Activated CD8-positive, alpha-beta memory T cell treated with anti-CD3 and anti-CD28 coated beads, Interleukin-2, amount 50 U/mL, for 48 hours (primary cell): ENCODE measurements around the gene MTSS2.

Source experiments
- DNase-seq: peaks from one replicate; pipeline ENCODE4 v3.0.0-alpha.2; 2020

The MTSS2 gene

DNA sequence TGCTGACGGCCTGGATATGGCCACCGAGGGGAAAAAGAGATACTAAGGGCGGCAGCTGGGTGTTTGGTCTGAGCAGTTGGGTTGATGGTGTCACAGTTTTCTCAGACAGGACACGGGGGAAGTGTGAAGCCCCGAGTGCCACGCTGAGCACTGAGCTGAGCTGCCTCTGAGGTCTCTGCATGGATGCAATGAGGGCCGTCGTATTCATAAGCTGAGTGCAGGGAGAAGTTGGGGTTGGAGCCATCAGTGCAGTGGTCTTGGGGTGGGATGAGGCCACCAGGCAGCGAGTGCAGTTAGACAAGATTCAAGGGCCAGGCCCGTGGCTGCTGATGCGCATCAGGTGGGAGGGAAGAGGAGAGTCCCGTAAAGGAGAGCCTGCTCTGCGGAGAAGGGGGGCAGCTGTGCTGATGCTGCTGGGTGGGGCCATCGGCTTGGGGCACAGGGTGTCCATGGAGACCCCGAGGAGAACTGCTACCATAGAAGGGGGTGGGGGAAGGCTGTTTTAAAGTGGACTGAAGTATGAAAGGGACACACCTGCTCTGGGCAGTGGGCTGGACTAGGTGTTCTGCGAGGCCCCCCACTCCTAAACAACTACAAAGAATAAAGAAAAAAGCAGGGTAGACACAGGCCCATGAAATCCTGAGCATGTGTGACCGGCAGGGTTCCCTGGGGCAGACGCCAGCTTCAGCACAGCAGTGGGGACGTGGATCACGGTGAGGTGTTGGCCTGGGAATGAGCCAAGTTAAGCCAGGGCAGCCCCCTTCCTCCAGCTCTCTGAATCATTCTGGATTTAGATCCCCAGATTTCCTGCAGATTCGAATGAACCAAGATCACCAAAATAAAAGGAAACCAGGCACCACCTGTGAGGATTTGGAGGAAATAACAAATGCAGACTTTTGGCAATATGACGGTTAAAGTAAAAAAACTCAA, 19.8 kb downstream of the MTSS2 start:
- no peak for DNase-seq

DNA sequence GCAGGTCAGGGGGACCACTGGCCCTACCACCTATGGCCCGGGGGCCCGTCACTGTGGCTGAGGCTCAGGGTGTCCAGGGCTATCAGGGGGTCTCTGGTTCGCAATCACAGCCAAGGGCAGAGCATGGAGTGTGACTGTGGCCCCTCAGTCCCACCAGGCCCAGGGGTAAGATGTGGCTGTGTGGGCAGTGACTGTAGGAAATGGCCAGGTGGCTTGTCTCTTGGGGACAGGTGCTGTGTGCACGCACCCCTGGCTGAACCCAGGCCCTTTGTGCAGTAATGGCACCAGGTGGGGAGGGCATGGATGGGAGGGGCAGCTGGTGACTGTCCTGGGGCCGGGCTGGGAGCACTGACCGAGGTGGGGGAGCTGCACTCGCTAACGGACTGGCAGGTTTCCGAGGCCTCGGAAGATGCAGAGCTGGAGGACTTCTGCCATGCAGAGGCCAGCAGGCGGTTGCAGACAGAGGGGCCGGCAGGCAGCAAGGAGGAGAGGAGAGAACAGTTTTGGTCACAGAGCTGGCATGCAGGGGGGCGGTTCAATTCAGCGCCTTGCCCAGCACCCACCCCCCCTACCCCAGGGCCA, 20.6 kb downstream of the MTSS2 start:
- no peak for DNase-seq

DNA sequence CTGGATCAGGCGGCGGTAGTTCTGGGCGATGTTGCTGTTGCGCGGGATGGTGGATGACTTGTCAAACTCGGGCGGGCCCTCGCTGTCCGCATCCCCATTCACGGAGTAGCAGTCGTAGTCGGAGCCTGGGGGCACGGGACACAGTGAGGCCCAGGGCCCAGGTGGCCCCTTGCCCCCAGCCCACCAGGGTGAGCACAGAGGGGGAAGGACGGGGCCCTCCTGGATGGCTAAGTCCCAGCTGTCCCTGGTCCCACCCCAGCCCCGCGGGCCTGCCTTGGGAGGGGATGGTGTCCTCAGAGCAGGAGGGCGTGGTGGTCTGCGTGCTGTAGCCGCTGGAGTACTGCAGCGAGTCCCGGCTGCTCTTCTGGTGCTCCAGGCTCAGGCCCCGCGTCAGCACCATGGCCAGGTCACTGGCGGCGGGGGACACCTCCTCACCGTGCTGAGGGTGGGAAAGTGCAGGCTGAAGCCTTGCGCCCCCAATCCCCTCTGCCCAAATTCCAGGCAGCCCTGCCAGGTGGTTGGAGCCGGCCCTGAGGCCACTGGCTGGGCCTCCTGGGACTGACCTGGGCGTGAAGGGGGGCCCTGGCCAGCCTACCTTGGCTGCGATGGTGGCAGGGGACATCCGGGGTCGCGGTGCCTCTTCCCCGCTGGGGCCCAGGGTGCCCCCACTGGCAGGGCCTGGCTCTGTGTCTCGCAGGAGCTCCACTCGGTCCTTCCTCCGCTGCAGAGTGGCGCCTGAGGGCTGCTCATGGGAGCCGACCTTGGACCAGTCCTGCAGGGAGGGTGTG, 21.3 kb downstream of the MTSS2 start:
- no peak for DNase-seq

DNA sequence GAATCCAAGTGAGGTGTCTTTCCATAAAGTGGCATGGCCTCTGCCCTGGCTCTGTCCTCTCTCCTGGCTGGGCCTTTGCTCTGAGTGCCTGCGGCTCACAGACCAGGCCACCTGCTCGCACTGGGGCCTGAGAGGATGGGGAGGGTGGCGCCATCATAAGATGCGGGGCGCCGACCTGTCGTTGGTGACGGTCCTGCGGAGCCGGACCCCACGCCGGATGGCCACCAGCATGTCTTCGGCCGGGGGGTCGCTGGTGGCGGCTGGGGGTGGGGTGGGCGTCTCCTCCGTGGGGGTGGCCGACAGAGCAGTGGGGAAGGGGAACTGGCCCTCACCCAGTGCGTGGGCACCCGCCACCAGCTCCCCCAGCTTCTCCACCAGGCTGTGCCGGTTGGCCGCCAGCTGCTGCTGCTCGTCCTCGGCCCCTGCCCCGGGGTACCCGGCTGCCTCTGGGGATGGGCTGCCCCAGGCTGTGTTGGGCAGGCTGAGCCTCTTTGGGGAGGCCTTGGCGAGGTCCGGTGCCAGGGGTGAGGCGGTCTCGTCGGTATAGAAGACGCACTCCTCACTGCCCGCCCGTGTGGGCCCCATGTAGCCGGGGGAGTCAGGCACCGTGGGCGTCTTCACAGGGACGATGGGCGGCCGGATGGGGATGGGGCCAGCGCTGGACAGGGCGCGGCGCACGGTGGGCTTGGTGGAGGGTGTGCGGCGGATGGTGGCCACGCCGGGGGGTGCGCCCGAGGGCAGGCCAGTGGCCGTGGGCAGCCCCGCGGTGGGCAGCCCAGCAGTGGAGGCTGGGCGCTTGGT, 22.1 kb downstream of the MTSS2 start:
- no peak for DNase-seq

DNA sequence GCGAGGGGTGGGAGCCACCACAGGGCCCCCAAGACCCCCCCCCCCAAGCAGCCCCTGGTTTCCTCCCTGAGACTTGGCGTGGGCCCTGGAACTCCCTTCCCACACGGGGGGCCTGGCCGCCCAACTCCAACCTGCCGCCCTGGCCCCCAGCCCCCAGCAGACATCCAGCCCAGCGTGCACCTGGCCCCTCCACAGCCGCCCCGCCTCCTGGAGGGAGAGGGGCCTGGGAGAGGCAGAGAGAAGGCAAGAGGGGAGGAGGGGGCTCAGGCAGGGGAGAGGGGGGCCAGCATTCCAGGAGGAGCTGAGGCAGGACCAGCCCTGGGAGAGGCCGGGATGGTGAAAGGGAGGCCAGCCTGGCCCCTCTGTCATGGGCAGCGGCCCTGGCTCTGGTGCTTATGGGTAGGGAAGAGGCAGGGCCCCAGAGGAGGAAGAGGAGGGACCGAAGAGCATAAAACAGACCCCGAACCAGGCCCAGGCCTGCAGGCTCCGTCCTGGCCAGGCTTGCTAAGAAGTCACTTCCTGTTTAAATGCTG, 22.8 kb downstream of the MTSS2 start:
- no peak for DNase-seq

DNA sequence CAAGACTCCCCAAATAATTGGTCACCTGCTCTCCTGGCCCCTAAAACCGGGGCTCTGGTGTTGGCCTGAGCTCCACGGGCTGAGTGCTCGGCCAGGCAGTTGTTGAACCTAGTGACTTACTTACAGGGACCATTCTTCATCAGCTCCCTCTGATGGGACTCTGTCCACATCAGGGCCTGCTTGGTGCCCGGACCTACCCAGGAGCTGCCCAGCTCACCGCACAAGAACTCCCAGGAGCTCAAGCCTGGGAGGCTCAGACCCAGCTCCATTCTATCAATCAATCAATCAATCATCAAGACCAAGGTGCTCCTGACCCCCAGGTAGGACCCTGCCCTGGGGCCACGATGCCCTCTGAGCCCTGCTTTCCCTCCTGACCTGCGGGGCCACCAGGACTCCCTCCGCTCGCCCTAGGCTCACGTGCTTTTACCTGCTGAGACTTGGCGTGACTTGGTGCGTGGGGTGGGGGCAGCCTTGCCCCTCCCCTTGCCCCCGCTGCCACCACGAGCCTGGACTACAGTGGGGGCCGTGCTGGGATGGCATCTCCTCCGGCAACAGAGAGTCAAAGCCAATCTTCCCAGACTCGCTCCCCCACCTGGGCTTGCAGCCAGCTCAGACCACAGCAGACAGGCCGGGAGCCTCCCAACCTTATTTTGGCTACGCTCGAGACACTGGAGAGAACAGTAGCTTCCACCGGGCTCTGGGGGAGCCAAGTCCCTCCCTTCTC, 23.8 kb downstream of the MTSS2 start:
- DNase-seq, result no peak

DNA sequence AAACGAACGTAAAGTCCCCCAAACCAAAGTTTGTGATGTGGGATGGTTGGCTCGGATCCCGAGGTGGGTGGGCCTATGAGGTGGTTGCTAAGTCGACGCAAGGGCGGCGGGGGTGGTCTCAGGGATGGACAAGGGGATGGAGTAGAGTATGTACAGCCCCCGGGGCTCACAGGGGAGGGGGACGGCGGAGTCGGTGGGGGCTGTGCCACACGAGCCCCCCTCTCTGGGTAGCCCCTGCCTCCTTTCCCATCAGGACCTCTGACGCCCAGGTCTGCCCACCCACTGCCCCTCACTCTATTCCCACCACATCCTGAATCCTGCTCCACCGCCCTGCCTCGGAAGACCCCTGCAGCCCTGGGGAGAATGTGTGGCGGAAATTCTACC, 24.3 kb downstream of the MTSS2 start:
- DNase-seq, result no peak

DNA sequence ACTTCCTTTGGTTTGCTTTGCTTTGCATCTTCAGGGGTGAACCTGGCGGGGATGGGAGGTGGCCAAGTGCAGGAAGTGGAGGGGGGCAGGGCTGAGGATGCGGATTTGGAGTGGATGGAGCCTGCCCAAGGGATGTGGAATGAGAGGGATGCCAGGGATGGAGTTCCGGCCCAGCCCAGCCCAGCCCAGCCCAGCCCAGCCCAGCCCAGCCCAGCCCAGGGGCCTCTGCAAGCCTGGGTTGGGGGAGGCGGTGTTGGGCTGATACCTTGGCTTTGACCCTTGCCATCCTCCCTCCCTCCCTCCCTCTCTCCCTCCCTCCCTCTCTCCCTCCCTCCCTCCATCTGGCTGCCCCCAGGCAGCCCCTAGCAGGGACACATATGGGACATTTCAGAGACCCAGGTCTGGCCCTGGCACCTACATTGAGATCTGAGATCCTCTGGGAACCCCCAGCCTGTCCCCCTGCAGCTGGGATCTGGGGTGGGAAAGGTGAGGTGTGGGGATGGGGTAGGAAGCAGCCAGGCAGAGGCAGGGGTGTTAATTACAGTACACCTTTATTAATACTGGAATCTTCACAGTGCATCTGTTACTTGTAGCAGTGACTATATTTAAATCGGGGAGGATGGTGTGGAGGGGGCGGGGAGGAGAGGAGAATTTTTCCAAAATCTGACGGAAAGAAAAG, 25.0 kb downstream of the MTSS2 start:
- DNase-seq, result no peak

DNA sequence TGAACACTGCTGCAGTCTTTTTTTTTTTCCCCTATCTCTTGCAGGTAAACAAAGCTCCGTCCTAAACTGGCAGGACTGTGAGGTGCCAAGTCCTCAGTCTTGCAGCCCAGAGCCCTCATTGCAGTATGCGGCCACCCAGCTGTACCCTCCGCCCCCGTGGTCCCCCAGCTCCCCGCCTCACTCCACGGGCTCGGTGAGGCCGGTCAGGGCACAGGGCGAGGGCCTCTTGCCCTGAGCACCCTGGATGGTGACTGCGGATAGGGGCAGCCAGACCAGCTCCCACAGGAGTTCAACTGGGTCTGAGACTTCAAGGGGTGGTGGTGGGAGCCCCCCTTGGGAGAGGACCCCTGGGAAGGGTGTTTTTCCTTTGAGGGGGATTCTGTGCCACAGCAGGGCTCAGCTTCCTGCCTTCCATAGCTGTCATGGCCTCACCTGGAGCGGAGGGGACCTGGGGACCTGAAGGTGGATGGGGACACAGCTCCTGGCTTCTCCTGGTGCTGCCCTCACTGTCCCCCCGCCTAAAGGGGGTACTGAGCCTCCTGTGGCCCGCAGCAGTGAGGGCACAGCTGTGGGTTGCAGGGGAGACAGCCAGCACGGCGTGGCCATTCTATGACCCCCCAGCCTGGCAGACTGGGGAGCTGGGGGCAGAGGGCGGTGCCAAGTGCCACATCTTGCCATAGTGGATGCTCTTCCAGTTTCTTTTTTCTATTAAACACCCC, 25.7 kb downstream of the MTSS2 start:
- DNase-seq, result no peak

DNA sequence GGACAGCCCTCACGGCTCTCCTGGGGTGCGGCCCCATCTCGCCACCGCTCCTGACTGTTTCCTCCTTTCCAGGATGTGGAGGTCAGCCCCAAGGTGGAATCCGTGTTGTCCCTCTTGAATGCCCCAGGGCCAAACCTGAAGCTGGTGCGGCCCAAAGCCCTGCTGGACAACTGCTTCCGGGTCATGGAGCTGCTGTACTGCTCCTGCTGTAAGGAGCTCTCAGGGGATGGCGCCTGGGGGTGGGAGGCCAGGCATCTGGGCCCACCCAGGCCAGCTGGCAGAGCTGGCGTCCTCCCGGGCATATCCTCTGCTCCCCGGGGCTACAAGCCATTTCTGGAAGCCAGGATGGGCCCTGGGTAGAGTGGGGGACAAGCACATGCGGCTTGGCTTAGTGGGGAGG, 26.3 kb downstream of the MTSS2 start:
- no peak for DNase-seq

DNA sequence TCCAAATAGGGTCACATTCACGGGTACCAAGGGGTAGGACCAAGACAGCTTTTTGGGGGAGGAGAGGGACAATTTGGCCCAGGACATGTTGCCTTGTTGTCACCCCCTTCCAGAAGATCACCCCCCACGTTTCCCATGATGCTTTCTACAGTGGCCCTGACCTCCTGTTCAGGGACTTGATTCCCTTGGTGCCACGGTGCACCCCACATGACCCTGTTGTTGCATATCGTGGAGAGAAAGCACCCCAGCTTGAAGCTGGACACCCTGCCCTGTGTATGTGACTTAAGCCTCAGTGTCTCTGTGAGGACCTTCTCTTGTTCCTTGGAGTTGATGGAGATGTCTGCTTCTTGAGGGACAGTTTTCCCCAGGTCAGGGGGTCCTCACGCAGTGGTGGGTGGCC, 26.9 kb downstream of the MTSS2 start:
- no peak for DNase-seq

DNA sequence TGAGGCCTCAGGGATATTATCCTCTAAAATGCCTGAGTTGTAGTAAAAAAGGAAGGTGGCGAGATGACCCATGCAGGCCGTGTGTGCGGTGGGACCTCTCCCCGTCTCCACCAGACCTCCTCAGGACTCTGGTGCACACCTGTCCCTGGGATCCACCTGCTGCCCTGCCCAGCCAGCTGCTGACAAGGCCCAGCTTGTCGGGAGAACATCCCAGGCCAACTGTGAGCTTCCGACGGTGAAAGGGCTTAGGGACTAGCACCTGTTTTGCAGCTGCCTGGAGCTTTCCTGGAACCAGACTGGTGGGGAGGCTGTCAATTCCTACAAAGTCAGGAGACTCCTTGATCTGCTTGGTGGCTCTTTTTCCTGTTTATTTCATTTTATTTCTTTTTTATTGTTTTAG, 27.9 kb downstream of the MTSS2 start:
- DNase-seq, result no peak

DNA sequence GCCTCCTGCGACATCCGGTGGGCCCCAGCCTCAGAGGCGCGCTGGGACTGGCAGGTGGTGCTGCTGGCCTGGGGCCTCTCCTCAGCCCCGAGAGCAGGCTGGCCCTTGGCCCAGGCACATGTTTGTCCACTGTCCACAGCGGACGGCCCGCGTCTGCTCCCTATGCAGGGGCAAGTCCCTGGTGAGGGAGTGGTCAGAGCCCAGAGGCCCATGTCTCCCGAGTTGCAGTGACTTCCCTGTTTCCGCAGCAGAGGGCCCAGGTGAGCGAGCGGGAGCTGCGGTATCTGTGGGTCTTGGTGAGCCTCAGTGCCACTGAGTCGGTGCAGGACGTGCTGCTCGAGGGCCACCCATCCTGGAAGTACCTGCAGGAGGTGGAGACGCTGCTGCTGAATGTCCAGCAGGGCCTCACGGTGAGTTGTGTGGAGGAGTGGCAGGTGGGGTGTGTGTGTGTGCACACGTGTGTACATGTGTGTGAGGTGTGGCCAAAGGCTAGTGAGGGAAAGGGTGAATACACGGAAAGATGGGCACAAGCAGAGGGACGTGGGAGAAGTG, 29.1 kb downstream of the MTSS2 start:
- DNase-seq, result no peak

DNA sequence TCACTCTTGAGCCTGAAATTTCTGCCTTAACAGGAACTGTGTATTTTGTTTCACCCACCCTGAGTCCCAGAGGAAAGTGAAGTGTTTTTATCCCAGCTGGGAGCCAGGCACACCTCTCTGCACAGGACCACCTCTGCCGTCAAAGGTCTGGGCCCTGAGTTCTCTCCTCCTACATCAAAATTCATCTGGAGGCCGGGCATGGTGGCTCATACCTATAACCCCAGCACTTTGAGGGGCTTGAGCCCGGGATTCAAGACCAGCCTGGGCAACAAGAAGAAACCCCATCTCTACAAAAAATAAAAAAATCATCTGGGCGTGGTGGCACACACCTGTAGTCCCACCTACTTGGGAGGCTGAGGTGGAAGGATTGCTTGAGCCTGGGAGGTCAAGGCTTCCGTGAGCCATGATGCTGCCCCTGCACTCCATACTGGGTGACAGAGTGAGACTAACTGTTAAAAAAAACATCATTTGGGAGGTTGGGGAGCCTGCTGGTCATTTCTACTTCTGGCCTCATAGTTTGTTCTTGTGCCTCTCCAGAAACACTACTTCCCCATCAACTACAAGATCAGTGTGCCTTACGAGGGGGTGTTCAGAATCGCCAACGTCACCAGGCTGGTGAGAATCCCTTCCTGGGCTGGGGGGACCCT, 29.7 kb downstream of the MTSS2 start:
- no peak for DNase-seq

DNA sequence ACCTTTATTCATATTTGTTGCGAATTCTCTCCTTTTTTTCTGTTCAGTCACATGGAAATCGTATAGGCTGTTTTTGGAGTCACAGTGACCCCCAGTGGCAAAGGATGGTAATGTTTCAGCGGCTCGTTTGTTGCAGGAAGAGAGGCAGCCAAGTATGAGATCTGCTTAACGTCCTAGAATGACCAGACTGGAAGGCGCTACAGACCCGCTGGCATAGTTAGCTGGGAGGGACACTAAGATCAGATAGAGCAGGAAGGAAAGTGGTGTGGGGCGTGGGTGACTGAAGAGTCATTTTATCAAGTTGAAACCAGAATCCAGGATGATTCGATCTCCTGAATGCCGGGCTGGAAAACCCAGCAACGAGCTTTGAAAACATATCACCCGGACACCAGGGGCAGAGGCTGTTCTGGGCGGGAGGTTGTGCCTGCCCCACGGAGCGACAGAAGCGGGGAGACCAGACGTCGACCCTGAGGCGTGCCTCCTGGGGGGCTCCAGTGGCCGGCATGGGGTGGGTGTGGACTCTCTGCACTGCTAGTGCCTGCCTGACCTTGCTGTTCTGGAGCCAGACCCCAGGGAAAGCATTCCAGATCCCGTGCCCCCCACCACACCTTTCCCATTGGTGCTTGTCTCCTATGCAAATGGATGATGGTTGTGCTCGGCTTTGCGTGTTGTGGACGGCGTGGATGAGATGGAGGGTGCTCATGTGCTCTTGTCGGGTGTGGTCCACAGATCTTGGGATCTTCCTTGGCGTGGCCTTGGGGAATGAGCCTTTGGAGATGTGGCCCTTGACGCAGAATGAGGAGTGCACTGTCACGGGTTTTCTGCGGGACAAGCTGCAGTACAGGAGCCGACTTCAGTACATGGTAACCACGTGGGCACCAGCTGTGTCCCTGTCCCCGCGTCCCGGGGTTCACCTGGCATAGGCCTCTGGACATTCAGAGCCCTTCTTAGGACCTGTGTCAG, 31.8 kb downstream of the MTSS2 start:
- DNase-seq, result peak; percentile 90

DNA sequence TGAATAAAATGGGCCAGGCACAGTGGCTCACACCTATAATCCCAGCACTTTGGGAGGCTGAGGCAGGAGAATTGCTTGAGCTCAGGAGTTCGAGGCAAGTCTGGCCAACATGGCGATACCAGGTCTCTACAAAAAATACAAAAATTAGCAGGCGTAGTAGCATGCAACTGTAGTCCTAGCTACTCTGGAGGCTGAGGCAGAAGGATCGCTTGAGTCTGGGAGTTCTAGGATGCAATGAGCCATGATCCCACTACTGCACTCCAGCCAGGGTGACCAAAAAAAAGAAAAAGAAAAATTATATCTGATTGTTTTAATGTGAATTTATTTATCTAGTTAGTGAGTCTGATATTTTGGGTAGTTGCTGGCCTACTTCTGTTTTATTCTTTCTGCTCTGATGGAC, 32.4 kb downstream of the MTSS2 start:
- DNase-seq, result no peak

DNA sequence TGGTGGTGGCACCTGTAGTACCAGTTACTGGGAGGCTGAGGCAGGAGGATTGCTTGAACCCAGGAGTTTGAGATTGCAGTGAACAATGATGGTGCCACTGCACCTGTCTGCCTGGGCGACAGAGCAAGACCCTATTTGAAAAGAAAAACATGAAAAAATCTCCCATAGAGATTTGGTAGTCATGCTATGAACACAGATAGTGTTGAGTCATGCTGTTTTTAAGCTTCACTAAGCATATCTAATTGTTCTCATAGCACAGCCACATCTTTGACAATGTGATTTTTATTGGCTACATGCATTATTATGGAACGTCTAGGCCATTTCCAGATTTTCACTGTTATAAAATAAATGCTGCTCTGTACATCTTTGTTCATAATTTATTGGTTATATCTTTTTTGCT, 33.5 kb downstream of the MTSS2 start:
- DNase-seq, result no peak

DNA sequence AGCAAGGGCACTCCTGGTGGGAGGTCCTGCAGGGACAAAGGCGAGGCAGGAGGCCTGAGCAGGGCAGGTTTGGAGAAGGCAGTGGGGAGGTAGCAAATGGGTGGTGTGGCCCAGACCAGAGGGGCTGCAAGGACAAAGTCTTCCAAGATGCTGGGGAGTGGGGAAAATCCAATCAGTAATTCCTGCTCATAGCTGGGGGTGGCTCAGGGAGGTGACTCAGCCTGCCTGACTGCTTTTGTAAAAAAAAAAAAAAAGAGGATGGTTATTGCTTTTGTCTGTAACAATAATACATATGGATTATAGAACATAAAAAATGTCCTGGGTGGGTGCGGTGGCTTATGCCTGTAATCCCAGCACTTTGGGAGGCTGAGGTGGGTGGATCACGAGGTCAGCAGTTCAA, 34.3 kb downstream of the MTSS2 start:
- peak; percentile 6 for DNase-seq

DNA sequence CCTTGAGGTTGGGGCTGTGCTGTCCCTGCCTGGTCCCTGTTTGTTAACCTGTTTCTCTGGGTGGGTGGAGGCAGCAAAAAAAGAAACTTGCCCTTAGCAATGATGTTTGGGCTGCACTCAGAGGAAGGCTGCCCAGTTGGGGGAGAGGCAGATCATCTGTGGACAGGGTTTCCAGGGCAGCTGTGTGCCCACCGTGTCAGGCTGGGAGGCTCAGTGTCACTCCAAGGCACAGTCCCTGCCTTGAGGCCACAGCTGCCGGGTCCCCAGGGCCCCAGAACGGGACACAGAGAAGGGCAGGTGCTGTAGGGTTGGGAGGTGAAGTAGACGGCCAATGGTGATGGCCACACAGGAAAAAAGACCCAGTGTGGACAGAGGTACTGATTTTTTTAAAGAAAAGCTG, 35.6 kb downstream of the MTSS2 start:
- DNase-seq, result no peak
